CD4-positive, alpha-beta T cell (primary cell): Measurements from ENCODE around the gene M1AP. TPM values are rescaled to one million over a fixed set of nuclear protein-coding genes. Genes with fewer than 3 reads are reported as not detected.
A peak's percentile ranks its signal among the peaks of the same experiment; 100 is the strongest.

ENCODE experiments used
- ATAC-seq: fragments of 200-7000 bp; cut with Tn5 transposase; one replicate; pipeline ENCODE4 v1.10.0; 2022; ENCODE audit warnings: mild to moderate bottlenecking; ENCODE audit not compliant: poor library complexity
- CTCF ChIA-PET: fragments of 350-600 bp; sonication (Branson Sonifier 250); formaldehyde crosslinking; loops from one replicate; lab custom pipeline; 2021; ENCODE audit warnings: antibody characterized with exemption, inconsistent platforms; lab: Charles Lee
- POLR2A ChIA-PET: fragments of 350-600 bp; sonication (Branson Sonifier 250); formaldehyde crosslinking; loops from one replicate; lab custom pipeline; 2021; ENCODE audit warnings: antibody characterized with exemption, inconsistent platforms; lab: Charles Lee
- DNase-seq, 14 experiments: peaks; one replicate each; pipeline ENCODE4 v3.0.0-alpha.2; 2013 to 2020; ENCODE audit warnings: mixed read lengths in 2 of 14
- H3K27ac ChIP-seq, 2 donors: one replicate each; pipeline versions ENCODE4 v1.5.1 to v1.7.0; 2013; ENCODE audit warnings: low read length in 2 of 2, low read depth in 1 of 2, mild to moderate bottlenecking in 1 of 2
- H3K27me3 ChIP-seq, 2 experiments: 1 replicate in 1 of 2; 2 replicates in 1 of 2; pipeline versions ENCODE4 v1.6.1 to v1.7.0; 2013; ENCODE audit warnings: low read length in 2 of 2, control low read depth in 1 of 2, mild to moderate bottlenecking in 1 of 2, moderate library complexity in 1 of 2; ENCODE audit not compliant: insufficient read depth in 2 of 2, control insufficient read depth in 1 of 2
- H3K36me3 ChIP-seq: one replicate; pipeline ENCODE4 v1.6.1; 2013; ENCODE audit warnings: low read length, control low read depth; ENCODE audit not compliant: insufficient read depth
- H3K4me1 ChIP-seq: one replicate; pipeline ENCODE4 v1.6.1; 2013; ENCODE audit warnings: low read length, control low read depth; ENCODE audit not compliant: insufficient read depth
- H3K4me3 ChIP-seq: one replicate; pipeline ENCODE4 v1.5.1; 2013; ENCODE audit warnings: mild to moderate bottlenecking, low read length, moderate library complexity
- H3K9me3 ChIP-seq, 2 experiments: 1 replicate in 1 of 2; 2 replicates in 1 of 2; pipeline versions ENCODE4 v1.6.1 to v1.7.0; 2013; ENCODE audit warnings: low read length in 2 of 2, mild to moderate bottlenecking in 2 of 2, control low read depth in 1 of 2, moderate library complexity in 1 of 2; ENCODE audit not compliant: control insufficient read depth in 1 of 2, insufficient read depth in 1 of 2
- H3K27ac Mint-ChIP-seq: one replicate; pipeline ENCODE4 v1.8.0; 2020; ENCODE audit warnings: mixed read lengths
- H3K27me3 Mint-ChIP-seq: one replicate; pipeline ENCODE4 v1.8.0; 2021; ENCODE audit warnings: mixed read lengths
- H3K36me3 Mint-ChIP-seq: one replicate; pipeline ENCODE4 v1.8.0; 2021; ENCODE audit warnings: low read depth, mixed read lengths
- H3K4me1 Mint-ChIP-seq: one replicate; pipeline ENCODE4 v1.8.0; 2021; ENCODE audit warnings: low read depth, mixed read lengths
- H3K4me3 Mint-ChIP-seq: one replicate; pipeline ENCODE4 v1.8.0; 2020; ENCODE audit warnings: mild to moderate bottlenecking, mixed read lengths
- H3K9me3 Mint-ChIP-seq: one replicate; pipeline ENCODE4 v1.8.0; 2020; ENCODE audit warnings: mixed read lengths
- intact Hi-C, 2 experiments: fragments of 100-400 bp; cut with DNase I in 1 of 2; cut with micrococcal nuclease in 1 of 2; formaldehyde crosslinking; loops; one replicate each; pipeline versions ENCODE4 v1.15.1 to v1.9.0; 2023 to 2025; cut with DNase I, micrococcal nuclease
- total RNA-seq, 174 experiments: library from RNA in 2 of 174; stranded (reverse) in 2 of 174; gene quantifications; one replicate each; pipeline ENCODE4 v1.2.3 and lab custom pipeline; 2021 to 2026
- TF ChIP-seq, protein P1 (sequence below): fragments of 200-600 bp; IDR thresholded peaks from one replicate; pipeline ENCODE4 v1.8.0; 2022; ENCODE audit warnings: antibody characterized with exemption, mild to moderate bottlenecking

M1AP gene
- total RNA-seq, 2 experiments from 2014 or later = not detected

DNA sequence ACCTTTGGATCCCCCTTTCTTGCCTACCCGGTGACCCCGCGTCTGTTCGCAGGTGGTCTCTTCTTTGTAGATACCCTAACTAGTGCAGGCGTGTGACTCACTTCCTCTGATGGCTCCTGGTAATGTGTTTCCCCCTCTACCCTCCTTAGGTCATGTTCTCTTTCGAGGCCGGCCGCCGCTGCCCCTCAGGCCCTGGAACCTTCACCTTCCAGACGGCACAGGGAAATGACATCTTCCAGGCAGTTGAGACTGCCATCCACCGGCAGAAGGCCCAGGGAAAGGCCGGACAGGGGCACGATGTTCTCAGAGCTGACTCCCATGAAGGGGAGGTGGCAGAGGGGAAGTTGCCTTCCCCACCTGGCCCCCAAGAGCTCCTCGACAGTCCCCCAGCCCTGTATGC is 92.0 kb downstream of the M1AP start:
- Mint-ChIP-seq H3K36me3 (peaks cover 14% of the 10 kb centered on the region), H3K27me3 (peaks cover 15% of the 10 kb centered on the region), H3K9me3 (no peaks in the 10 kb centered on the region), H3K4me1 (peaks cover 12% of the 10 kb centered on the region), H3K4me3 (peak overlapping the region; percentile 94), H3K27ac (peak overlapping the region; percentile 84)
- no peak overlapping the region for H3K4me3 ChIP-seq
- no peaks in the 10 kb centered on the region for H3K27me3 ChIP-seq
- CTCF ChIA-PET = interaction anchor here (1.3 kb wide), 1 partner anchor 24 kb away, joined by 4 read pairs; no protein-coding TSS in a partner anchor
- TF ChIP-seq, protein P1, sequence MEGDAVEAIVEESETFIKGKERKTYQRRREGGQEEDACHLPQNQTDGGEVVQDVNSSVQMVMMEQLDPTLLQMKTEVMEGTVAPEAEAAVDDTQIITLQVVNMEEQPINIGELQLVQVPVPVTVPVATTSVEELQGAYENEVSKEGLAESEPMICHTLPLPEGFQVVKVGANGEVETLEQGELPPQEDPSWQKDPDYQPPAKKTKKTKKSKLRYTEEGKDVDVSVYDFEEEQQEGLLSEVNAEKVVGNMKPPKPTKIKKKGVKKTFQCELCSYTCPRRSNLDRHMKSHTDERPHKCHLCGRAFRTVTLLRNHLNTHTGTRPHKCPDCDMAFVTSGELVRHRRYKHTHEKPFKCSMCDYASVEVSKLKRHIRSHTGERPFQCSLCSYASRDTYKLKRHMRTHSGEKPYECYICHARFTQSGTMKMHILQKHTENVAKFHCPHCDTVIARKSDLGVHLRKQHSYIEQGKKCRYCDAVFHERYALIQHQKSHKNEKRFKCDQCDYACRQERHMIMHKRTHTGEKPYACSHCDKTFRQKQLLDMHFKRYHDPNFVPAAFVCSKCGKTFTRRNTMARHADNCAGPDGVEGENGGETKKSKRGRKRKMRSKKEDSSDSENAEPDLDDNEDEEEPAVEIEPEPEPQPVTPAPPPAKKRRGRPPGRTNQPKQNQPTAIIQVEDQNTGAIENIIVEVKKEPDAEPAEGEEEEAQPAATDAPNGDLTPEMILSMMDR = no peak
- H3K27ac ChIP-seq = no peak overlapping the region
- H3K9me3 ChIP-seq = peaks cover 0 to 4% of the 10 kb centered on the region in 2 experiments
- ATAC-seq (no peak), DNase-seq (no peak)
- POLR2A ChIA-PET = no interaction called here
- peaks cover 12% of the 10 kb centered on the region for H3K36me3 ChIP-seq
- H3K4me1 ChIP-seq = peaks cover 28% of the 10 kb centered on the region
- intact Hi-C loops = loop anchor here in 1 of 2 experiments (10.0 kb wide), 1 partner anchor 99 kb away; the partner anchor contains the start of gene SEMA4F

- H3K36me3 Mint-ChIP-seq = peaks cover 14% of the 10 kb centered on the region
- peaks cover 12% of the 10 kb centered on the region for H3K36me3 ChIP-seq
- TF ChIP-seq, protein P1 = no peak
- no peaks in the 10 kb centered on the region for H3K27me3 ChIP-seq
- POLR2A ChIA-PET = no interaction called here
- H3K4me3 ChIP-seq = peak overlapping the region; percentile 80
- CTCF ChIA-PET = interaction anchor here (1.3 kb wide), 1 partner anchor 24 kb away, joined by 4 read pairs; no protein-coding TSS in a partner anchor
- peaks cover 12% of the 10 kb centered on the region for H3K4me1 Mint-ChIP-seq
- peaks cover 0 to 4% of the 10 kb centered on the region in 2 experiments for H3K9me3 ChIP-seq
- ATAC-seq (no peak), DNase-seq (peak in 2 of 14 experiments; percentile 28 to 33)
- H3K4me3 Mint-ChIP-seq = peak overlapping the region; percentile 94
- no peaks in the 10 kb centered on the region for H3K9me3 Mint-ChIP-seq
- H3K4me1 ChIP-seq = peaks cover 28% of the 10 kb centered on the region
- H3K27ac Mint-ChIP-seq = peak overlapping the region; percentile 84
- H3K27me3 Mint-ChIP-seq = peaks cover 16% of the 10 kb centered on the region
- intact Hi-C loops = loop anchor here in 1 of 2 experiments (10.0 kb wide), 1 partner anchor 99 kb away; the partner anchor contains the start of gene SEMA4F
- H3K27ac ChIP-seq = no peak overlapping the region
Measured at GRCh38 chr2:74555610-74556103, 92.5 kb downstream of the M1AP start.

GRCh38 chr2:74554820-74555531 is 93.2 kb downstream of the M1AP start:
- POLR2A ChIA-PET = no interaction called here

More at GRCh38 chr2:74554820-74555531, 93.2 kb downstream of the M1AP start:
- DNase-seq = peak in 13 of 14 experiments; percentile 21 to 67 (median 39)
- H3K9me3 ChIP-seq = peaks cover 0 to 4% of the 10 kb centered on the region in 2 experiments
- TF ChIP-seq, protein P1 = no peak
- peaks cover 12% of the 10 kb centered on the region for H3K36me3 ChIP-seq
- H3K4me3 ChIP-seq = peak overlapping the region; percentile 80
- peaks cover 0 to 5% of the 10 kb centered on the region in 2 experiments for H3K27me3 ChIP-seq
- Mint-ChIP-seq H3K4me3 (peak overlapping the region; percentile 94), H3K36me3 (peaks cover 14% of the 10 kb centered on the region), H3K27ac (peak overlapping the region; percentile 84), H3K9me3 (no peaks in the 10 kb centered on the region), H3K27me3 (peaks cover 18% of the 10 kb centered on the region), H3K4me1 (peaks cover 12% of the 10 kb centered on the region)
- peak; percentile 58 for ATAC-seq
- peaks cover 28% of the 10 kb centered on the region for H3K4me1 ChIP-seq
- CTCF ChIA-PET = interaction anchor here (0.5 to 1.3 kb wide), 2 partner anchors 23 to 1378 kb away, joined by 4 read pairs; no protein-coding TSS in a partner anchor
- peak overlapping the region; percentile 51 to 75 for H3K27ac ChIP-seq
- intact Hi-C loops = loop anchor here (1.0 to 10.0 kb wide), 3 partner anchors 25 to 100 kb away; partner anchors contain the start of genes AUP1 (in 1 of the 2), HTRA2 (in 1 of the 2) and SEMA4F (in 1 of the 2)
